ENCODE results near the gene UBE2E1.

UBE2E1 gene

GRCh38 chr3:23805633-23806533 is at the start of gene UBE2E1:
UBE2E1 (plus strand) TSS chr3:23805955; CDS start chr3:23807270, 1,315 bp downstream.
- Histone ChIP-seq H3K4me1 (ENCODE audit: control insufficient read depth, low read depth, low read length) (peaks cover 31% of the 10 kb centered on the region), H3K4me3 (ENCODE audit: low read length) (peak within 1 kb of the TSS; percentile 80), H3K9me3 (ENCODE audit: control insufficient read depth, low read depth, low read length) (no peaks in the 10 kb centered on the region), H3K36me3 (ENCODE audit: control insufficient read depth, low read depth, low read length) (peaks cover 13% of the 10 kb centered on the region), H3K9ac (ENCODE audit: low read length) (peak within 1 kb of the TSS; percentile 73), H3K27me3 (ENCODE audit: control insufficient read depth, insufficient read depth, low read length) (peaks cover 10% of the 10 kb centered on the region), H3K27ac (ENCODE audit: low read length) (no peak within 1 kb of the TSS)

- H3K27me3 ChIP-seq (ENCODE audit: control insufficient read depth, insufficient read depth, low read length), result no peaks in the 10 kb centered on the region
- H3K9me3 ChIP-seq (ENCODE audit: control insufficient read depth, low read depth, low read length), result no peaks in the 10 kb centered on the region
- no peak overlapping the region for H3K9ac ChIP-seq (ENCODE audit: low read length)
- no peaks in the 10 kb centered on the region for H3K36me3 ChIP-seq (ENCODE audit: control insufficient read depth, low read depth, low read length)
- H3K4me1 ChIP-seq (ENCODE audit: control insufficient read depth, low read depth, low read length), result peaks cover 20% of the 10 kb centered on the region
- H3K27ac ChIP-seq (ENCODE audit: low read length), result no peak overlapping the region
- H3K4me3 ChIP-seq (ENCODE audit: low read length), result no peak overlapping the region
Measured at GRCh38 chr3:23756206-23756840, 49.4 kb upstream of the UBE2E1 start.

DNA sequence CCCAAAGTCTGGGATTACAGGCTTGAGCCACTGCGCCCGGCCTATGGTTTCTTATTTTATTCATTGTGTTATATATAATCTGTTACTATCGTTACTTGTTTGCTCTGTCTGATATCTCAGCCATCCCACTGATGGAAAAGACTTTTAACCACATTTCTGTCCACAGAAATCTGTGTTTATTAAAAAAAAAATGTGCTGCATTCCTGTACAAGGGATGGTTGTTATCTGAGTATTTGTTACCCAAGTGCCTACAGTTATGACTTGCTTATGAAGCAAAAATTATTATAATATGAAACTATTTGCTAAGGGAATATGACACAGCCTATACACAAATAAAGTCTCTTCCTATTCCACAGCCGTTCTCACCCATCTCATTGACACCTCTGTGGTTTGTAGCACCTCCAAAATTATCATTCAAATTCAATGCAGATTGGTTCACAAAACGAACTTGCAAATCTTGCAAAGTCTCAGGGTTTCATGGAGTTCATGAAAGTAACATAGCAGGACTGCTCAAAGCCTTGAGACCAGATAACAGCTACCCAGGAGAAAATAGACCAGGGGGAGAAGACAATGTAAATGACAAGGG is 47.4 kb upstream of the UBE2E1 start:
- no peak overlapping the region for H3K27ac ChIP-seq (ENCODE audit: low read length)
- H3K36me3 ChIP-seq (ENCODE audit: control insufficient read depth, low read depth, low read length), result no peaks in the 10 kb centered on the region
- peaks cover 30% of the 10 kb centered on the region for H3K4me1 ChIP-seq (ENCODE audit: control insufficient read depth, low read depth, low read length)
- no peak overlapping the region for H3K9ac ChIP-seq (ENCODE audit: low read length)
- peaks cover 3% of the 10 kb centered on the region for H3K27me3 ChIP-seq (ENCODE audit: control insufficient read depth, insufficient read depth, low read length)
- H3K9me3 ChIP-seq (ENCODE audit: control insufficient read depth, low read depth, low read length), result no peaks in the 10 kb centered on the region
- H3K4me3 ChIP-seq (ENCODE audit: low read length), result no peak overlapping the region

DNA sequence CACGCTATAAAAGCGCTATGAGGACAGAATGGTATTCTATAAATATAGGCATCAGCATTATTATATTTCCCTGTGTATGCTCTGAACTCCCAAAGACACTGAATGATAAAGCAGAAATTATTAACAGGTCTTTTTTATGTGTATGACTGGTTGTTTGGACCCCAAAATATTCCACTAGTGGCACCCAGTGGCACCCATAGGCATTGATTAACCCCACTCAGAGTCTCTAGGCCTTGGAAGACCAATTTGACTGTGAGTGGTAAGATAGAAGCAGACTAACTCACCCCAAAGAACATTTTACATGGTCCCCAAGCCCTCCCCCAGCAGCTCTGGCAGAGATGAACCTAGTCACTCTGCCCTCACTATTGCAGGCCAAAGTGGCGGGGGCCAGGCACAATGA is 45.4 kb upstream of the UBE2E1 start:
- no peaks in the 10 kb centered on the region for H3K9me3 ChIP-seq (ENCODE audit: control insufficient read depth, low read depth, low read length)
- H3K4me3 ChIP-seq (ENCODE audit: low read length), result no peak overlapping the region
- no peak overlapping the region for H3K9ac ChIP-seq (ENCODE audit: low read length)
- peaks cover 30% of the 10 kb centered on the region for H3K4me1 ChIP-seq (ENCODE audit: control insufficient read depth, low read depth, low read length)
- no peaks in the 10 kb centered on the region for H3K36me3 ChIP-seq (ENCODE audit: control insufficient read depth, low read depth, low read length)
- H3K27me3 ChIP-seq (ENCODE audit: control insufficient read depth, insufficient read depth, low read length), result peaks cover 3% of the 10 kb centered on the region
- no peak overlapping the region for H3K27ac ChIP-seq (ENCODE audit: low read length)

GRCh38 chr3:23760871-23761373 is 44.8 kb upstream of the UBE2E1 start:
- H3K27me3 ChIP-seq (ENCODE audit: control insufficient read depth, insufficient read depth, low read length), result peaks cover 3% of the 10 kb centered on the region
- H3K9ac ChIP-seq (ENCODE audit: low read length), result no peak overlapping the region
- no peak overlapping the region for H3K4me3 ChIP-seq (ENCODE audit: low read length)
- no peak overlapping the region for H3K27ac ChIP-seq (ENCODE audit: low read length)
- no peaks in the 10 kb centered on the region for H3K36me3 ChIP-seq (ENCODE audit: control insufficient read depth, low read depth, low read length)
- peaks cover 30% of the 10 kb centered on the region for H3K4me1 ChIP-seq (ENCODE audit: control insufficient read depth, low read depth, low read length)
- H3K9me3 ChIP-seq (ENCODE audit: control insufficient read depth, low read depth, low read length), result no peaks in the 10 kb centered on the region

DNA sequence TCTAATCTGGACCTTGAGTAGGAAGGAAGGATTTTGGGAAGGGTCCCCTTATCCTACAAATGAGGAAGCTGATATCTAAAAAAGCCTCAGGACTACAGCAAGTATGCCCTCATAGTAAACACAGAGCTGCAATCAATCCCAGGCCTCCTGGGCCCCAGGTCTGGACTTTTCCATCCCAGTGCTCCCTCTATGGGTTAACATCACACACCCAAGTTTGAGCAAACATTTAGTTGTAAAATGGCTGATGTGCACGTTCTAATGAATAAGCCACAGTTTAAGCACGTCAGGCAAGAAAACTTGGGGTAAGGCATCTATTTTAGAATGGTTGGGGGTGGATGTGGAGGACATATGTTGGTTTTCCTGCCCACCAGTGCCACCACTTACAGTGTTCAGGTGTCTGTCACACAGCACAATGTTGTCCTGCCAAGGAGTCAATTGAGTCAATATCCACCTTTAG is 44.3 kb upstream of the UBE2E1 start:
- no peaks in the 10 kb centered on the region for H3K36me3 ChIP-seq (ENCODE audit: control insufficient read depth, low read depth, low read length)
- peaks cover 3% of the 10 kb centered on the region for H3K27me3 ChIP-seq (ENCODE audit: control insufficient read depth, insufficient read depth, low read length)
- no peak overlapping the region for H3K4me3 ChIP-seq (ENCODE audit: low read length)
- H3K9ac ChIP-seq (ENCODE audit: low read length), result no peak overlapping the region
- H3K4me1 ChIP-seq (ENCODE audit: control insufficient read depth, low read depth, low read length), result peaks cover 30% of the 10 kb centered on the region
- no peaks in the 10 kb centered on the region for H3K9me3 ChIP-seq (ENCODE audit: control insufficient read depth, low read depth, low read length)
- no peak overlapping the region for H3K27ac ChIP-seq (ENCODE audit: low read length)

DNA sequence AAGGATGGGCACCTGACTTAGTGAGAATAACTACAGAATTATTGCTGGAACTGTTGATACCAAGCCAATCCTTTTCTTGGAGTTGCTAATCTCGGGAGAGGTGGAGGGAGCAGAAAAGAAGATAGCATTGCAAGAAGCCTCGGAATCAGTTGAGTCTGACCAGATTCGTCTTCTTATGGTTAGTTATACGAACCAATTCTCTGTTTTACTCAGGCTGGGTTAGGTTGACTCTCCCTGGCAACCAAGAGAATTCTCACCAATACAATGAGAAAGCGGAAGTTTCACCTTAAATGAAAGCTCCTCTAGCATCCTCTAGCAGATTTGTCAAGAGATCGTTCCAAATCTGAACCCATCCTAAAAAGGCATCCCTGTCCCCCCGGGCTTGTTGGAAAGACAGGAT is 43.5 kb upstream of the UBE2E1 start:
- peaks cover 30% of the 10 kb centered on the region for H3K4me1 ChIP-seq (ENCODE audit: control insufficient read depth, low read depth, low read length)

GRCh38 chr3:23762759-23763477 is 42.8 kb upstream of the UBE2E1 start:
- Histone ChIP-seq H3K4me1 (ENCODE audit: control insufficient read depth, low read depth, low read length) (peaks cover 30% of the 10 kb centered on the region), H3K9ac (ENCODE audit: low read length) (no peak overlapping the region), H3K27me3 (ENCODE audit: control insufficient read depth, insufficient read depth, low read length) (peaks cover 3% of the 10 kb centered on the region), H3K9me3 (ENCODE audit: control insufficient read depth, low read depth, low read length) (no peaks in the 10 kb centered on the region), H3K4me3 (ENCODE audit: low read length) (no peak overlapping the region), H3K27ac (ENCODE audit: low read length) (no peak overlapping the region), H3K36me3 (ENCODE audit: control insufficient read depth, low read depth, low read length) (no peaks in the 10 kb centered on the region)

More for the DNA sequence above, 43.5 kb upstream of the UBE2E1 start:
- H3K27ac ChIP-seq (ENCODE audit: low read length), result no peak overlapping the region
- no peaks in the 10 kb centered on the region for H3K36me3 ChIP-seq (ENCODE audit: control insufficient read depth, low read depth, low read length)
- H3K27me3 ChIP-seq (ENCODE audit: control insufficient read depth, insufficient read depth, low read length), result peaks cover 3% of the 10 kb centered on the region
- no peak overlapping the region for H3K4me3 ChIP-seq (ENCODE audit: low read length)
- H3K9ac ChIP-seq (ENCODE audit: low read length), result no peak overlapping the region
- no peaks in the 10 kb centered on the region for H3K9me3 ChIP-seq (ENCODE audit: control insufficient read depth, low read depth, low read length)

DNA sequence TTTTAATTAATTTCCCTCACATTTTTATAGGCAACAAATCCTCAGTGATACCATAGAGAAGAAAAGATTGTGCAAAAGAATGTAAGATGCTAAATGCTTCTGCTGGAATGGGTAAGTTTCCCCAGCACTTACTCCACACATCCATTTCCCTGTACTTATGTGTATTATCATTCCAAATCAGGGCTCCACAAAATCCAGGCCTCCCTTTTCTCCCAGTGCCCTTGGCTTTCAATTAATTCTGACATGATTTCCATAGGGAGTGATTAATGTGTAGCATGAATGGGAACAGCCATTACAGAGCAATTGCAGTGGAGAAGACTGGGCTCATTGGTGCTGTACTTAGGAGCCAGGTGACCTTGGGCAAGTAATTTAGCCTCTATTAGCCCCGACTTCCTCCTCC is 41.3 kb upstream of the UBE2E1 start:
- peaks cover 30% of the 10 kb centered on the region for H3K4me1 ChIP-seq (ENCODE audit: control insufficient read depth, low read depth, low read length)
- no peak overlapping the region for H3K4me3 ChIP-seq (ENCODE audit: low read length)
- H3K27me3 ChIP-seq (ENCODE audit: control insufficient read depth, insufficient read depth, low read length), result peaks cover 3% of the 10 kb centered on the region
- no peak overlapping the region for H3K9ac ChIP-seq (ENCODE audit: low read length)
- no peaks in the 10 kb centered on the region for H3K9me3 ChIP-seq (ENCODE audit: control insufficient read depth, low read depth, low read length)
- H3K36me3 ChIP-seq (ENCODE audit: control insufficient read depth, low read depth, low read length), result no peaks in the 10 kb centered on the region
- H3K27ac ChIP-seq (ENCODE audit: low read length), result no peak overlapping the region

GRCh38 chr3:23767546-23767945 is 38.2 kb upstream of the UBE2E1 start:
- Histone ChIP-seq H3K4me3 (ENCODE audit: low read length) (no peak overlapping the region), H3K27ac (ENCODE audit: low read length) (no peak overlapping the region), H3K36me3 (ENCODE audit: control insufficient read depth, low read depth, low read length) (no peaks in the 10 kb centered on the region), H3K4me1 (ENCODE audit: control insufficient read depth, low read depth, low read length) (peaks cover 7% of the 10 kb centered on the region), H3K9me3 (ENCODE audit: control insufficient read depth, low read depth, low read length) (no peaks in the 10 kb centered on the region), H3K27me3 (ENCODE audit: control insufficient read depth, insufficient read depth, low read length) (peaks cover under 1% of the 10 kb centered on the region), H3K9ac (ENCODE audit: low read length) (no peak overlapping the region)
